Erythroblast (primary cell): ENCODE data around the gene CACNA2D2.

ENCODE experiments used
- DNase-seq, 2 experiments: peaks; one replicate each; lab custom pipeline; 2025; lab: John Stamatoyannopoulos, UW
- GATA1 ChIP-seq: IDR thresholded peaks from 2 replicates; pipeline ENCODE4 v1.6.1; 2011; ENCODE audit warnings: low read depth, mild to moderate bottlenecking, control low read depth, low read length, moderate library complexity
- POLR2A ChIP-seq: IDR thresholded peaks from 2 replicates; pipeline ENCODE4 v1.6.1; 2011; ENCODE audit warnings: mild to moderate bottlenecking, low read length

CACNA2D2 gene

GRCh38 chr3:50353245-50354004 is 150.0 kb downstream of the CACNA2D2 start:
- TF ChIP-seq GATA1 (no peak), POLR2A (no peak)
- DNase-seq: no peak

GRCh38 chr3:50352781-50353180 is 150.7 kb downstream of the CACNA2D2 start:
- no peak for TF ChIP-seq POLR2A
- no peak for TF ChIP-seq GATA1
- no peak for DNase-seq

DNA sequence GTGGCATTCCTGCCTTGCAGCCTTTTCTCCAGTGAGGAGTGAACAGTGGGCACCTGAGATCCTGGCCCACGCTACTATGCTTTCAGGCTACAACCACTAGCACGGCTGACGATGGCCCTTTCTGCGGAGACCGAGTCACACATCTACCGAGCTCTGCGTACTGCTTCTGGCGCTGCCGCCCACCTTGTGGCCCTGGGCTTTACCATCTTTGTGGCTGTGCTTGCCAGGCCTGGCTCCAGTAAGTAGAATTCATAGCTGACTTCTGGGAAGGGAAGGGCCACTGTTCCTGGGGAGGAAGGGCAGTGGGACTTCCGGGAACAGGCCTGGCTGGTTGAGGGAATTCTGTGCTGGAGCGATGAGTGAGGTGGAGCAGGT is 152.1 kb downstream of the CACNA2D2 start:
- no peak for DNase-seq
- no peak for TF ChIP-seq POLR2A
- TF ChIP-seq GATA1: no peak

DNA sequence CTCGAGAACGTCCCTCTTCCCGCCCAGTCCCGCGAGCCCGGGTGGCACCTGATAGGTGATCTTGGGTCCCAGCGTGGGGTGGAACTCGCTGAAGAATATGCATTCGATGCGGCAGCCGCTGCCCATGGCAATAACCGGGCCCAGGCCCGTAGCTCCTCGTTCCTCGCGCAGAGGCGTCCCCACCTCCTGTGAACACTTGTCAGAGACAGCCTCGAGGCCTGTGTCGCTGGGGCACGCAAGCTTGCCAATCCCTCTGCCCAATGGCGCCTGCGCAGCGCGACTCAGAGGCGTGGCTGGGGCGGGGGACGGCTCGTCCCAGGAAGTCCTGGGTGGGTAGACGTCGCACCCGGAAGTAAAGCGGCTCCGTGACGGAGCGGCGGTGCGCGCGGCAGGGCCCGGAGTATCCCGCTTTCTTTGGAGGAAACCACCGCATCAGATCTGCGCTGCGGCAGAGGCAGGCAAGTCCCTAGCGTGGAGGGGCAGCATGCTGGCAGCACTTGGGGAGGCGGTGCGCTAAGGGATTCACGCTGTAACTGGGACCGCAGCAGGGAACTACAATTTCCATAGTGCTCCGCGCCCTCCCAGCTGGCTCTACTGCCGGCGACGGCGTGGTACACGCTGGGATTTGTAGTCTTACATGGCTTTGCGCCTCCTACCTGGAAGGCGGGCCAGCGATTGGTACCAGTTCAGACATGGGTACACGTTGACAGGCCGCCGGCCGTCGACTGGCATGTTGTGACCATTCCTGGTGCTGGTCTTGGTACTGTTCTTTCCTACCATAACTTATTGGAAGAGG is 152.7 kb downstream of the CACNA2D2 start, which contains the start of the genes CYB561D2 and NPRL2:
Gene CYB561D2, plus strand, starts transcription at position 336 of the 796 bp plus-strand sequence. CDS start 572 bp downstream, outside the sequence.
Gene NPRL2, minus strand, starts transcription at position 249 of the 796 bp plus-strand sequence. Its CDS starts 123 bp downstream, at position 126.
- DNase-seq: peak; percentile 96
- peak; percentile 92 for TF ChIP-seq POLR2A
- TF ChIP-seq GATA1: no peak

DNA sequence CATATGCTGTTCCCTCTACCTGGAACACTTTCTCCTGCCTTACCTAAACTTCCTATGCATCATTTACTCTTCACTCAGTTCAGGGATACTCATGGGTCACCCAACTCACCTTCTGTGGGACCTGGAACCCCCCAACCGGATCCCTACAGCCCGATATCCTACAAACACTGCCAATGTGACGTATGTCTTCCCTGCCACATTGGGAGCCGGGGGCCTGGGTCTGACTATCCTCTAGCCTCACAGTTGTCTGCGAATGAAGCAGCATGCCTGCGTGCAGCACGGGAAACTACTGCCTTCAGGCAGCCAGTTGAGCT is 153.3 kb downstream of the CACNA2D2 start:
- no peak for DNase-seq
- TF ChIP-seq POLR2A (no peak), GATA1 (no peak)

GRCh38 chr3:50347187-50347813 is 156.1 kb downstream of the CACNA2D2 start:
- no peak for TF ChIP-seq GATA1
- no peak for TF ChIP-seq POLR2A
- DNase-seq: peak; percentile 82 to 90

- peak; percentile 79 to 87 for DNase-seq
Observed at GRCh38 chr3:50345586-50346234, 157.7 kb downstream of the CACNA2D2 start, which contains the start of gene ZMYND10. TSS of gene ZMYND10 (minus strand) at chr3:50345732. CDS start at chr3:50345579, 153 bp downstream.

DNA sequence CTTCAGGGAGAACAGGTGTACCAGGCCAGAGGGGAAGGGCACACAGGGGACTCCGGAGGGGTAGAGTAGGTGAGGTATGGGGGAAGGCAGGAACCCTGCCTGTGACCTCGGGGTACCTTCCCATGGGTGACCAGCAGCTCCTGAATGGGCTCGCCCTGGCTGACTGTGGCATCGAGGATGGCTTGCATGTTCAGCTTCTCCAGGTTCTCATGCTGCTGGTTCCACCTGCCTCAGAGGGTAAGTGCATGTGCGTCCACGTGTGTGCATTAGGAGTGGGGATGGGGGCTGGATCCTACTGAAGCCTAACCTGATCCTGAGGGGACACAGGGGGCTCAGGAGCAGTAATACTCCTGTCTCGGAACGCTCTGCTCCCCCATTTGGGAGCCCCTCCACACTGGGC is 158.4 kb downstream of the CACNA2D2 start:
- TF ChIP-seq POLR2A (no peak), GATA1 (no peak)
- no peak for DNase-seq

More at GRCh38 chr3:50345586-50346234, 157.7 kb downstream of the CACNA2D2 start, which contains the start of gene ZMYND10:
- no peak for TF ChIP-seq GATA1

DNA sequence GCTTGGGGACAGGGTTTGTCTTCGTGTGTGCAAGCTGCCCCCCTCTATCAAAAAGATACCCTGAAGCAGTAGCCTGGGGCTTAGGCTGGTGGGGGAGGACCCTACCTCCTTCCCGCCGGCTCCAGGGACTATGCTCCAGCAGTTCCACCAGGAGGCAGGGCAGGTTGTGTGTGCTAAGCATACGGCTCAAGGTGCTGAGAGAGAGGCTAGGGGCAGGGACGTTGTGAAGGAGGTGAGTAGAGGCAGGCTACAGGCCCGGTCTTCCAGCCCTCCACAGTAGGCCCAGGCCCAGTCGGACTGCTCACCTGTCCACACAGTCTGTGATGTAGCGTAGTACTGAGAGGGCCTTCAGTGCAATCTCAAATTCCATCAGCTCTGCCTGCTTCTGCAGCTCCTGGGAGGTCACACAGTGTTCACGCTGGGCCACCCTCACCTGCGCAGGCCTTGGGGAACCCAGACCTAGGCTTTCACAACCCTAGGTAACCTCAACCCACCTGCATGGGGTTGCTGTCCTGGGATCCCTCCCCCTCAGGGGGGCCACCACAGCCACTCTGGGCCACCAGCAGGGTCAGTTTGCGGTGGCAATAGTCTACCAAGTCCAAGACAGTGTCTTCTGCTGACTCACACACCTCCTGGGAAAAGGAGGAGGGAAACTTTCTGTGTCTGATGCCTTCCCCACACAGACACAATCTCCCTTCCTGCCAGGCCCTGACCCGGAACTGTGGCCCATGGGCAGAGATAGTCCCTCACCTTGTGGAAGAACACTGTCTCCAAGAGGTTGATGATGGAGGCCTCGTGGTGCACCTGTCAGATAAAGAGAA is 160.4 kb downstream of the CACNA2D2 start:
- no peak for DNase-seq
- no peak for TF ChIP-seq POLR2A
- no peak for TF ChIP-seq GATA1

DNA sequence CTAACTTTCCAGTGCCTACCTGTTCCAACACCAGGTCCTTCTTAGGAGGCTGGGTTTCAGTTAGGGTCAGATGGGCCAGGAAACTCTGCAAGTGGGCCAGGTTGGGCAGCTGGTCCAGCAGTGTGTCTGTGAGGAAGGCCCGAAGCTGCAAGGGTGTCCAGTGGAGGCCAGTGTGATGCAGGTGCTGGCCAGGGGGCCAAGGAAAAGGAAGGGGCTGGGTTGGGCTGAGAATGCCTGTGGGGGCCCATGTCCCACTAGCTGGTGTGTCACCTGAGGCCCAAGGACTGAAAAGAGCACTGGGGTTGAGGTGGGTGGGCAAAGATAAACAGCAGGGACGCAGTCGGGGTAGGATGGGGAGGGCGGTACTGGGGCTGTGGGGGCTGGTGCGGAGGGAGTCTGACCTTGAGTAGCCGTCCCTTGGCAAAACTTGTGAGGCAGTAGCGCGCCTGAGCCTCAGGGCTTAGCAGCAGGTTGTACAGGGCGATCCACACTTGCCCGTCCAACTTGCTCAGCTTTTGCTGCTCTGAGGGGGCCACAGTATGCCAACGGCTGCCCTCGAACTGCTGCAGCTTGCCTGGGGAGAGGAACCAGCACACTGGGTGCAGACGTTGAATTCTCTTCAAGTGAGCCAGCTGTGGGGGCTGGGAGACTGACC is 161.3 kb downstream of the CACNA2D2 start:
- DNase-seq: no peak
- TF ChIP-seq POLR2A (no peak), GATA1 (no peak)

DNA sequence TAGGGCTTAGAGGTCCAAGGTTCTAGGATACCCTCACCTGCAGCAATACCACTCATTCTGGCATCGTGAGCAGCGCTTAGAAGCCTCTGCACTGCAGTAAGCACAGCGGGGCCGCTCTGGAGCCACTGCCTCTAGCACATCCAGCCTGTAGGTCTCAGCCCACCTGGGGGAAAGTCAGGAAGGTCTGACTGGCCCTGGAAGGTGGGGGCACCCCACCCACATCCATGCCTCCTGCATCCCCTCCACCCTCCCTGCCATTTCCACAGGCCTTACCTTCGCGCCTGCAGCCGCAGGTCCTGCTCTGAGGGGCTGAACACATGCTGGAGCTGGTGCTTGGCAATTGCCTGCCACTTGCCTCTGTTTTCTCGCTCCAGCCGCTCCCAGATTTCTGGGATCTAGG is 161.9 kb downstream of the CACNA2D2 start:
- TF ChIP-seq POLR2A (no peak), GATA1 (no peak)
- no peak for DNase-seq
